ENCODE measurements around the gene PTGR1. TPM values are rescaled to one million over a fixed set of nuclear protein-coding genes. Genes with fewer than 3 reads are reported as not detected.

Gene PTGR1
- total and polyA plus RNA-seq, 2 experiments from 2014 or later = 19.1 to 24.7 TPM

DNA sequence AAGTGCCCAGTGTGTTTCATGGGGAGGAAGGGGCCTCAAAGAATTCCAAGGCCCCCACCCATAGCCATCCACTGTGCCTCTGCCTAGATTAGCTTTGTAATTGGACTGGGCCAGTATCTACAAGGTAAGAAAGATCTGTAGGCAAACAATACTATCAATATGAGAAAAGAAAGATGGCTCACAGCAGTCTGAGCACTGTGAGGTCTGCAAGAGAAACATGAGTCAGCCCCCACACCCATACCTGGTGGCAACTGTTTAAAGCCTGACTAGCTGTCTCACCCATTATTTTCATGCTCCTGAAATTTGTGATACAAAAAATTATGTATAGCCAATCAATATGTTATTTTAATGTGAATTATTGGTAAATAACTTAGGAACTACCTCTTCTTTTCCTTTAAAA lies 84.5 kb downstream of the PTGR1 start (continued):
- TF ChIP-seq, protein P1, sequence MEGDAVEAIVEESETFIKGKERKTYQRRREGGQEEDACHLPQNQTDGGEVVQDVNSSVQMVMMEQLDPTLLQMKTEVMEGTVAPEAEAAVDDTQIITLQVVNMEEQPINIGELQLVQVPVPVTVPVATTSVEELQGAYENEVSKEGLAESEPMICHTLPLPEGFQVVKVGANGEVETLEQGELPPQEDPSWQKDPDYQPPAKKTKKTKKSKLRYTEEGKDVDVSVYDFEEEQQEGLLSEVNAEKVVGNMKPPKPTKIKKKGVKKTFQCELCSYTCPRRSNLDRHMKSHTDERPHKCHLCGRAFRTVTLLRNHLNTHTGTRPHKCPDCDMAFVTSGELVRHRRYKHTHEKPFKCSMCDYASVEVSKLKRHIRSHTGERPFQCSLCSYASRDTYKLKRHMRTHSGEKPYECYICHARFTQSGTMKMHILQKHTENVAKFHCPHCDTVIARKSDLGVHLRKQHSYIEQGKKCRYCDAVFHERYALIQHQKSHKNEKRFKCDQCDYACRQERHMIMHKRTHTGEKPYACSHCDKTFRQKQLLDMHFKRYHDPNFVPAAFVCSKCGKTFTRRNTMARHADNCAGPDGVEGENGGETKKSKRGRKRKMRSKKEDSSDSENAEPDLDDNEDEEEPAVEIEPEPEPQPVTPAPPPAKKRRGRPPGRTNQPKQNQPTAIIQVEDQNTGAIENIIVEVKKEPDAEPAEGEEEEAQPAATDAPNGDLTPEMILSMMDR (conservative IDR thresholded peaks at IDR 0.05; ENCODE audit: low read depth in 2 of 2) = no peak
- TF ChIP-seq NANOG (IDR thresholded peaks at IDR 0.05; ENCODE audit: borderline replicate concordance) = no peak

Other genes starting within 250 kb of the PTGR1 start
- 91.9 and 104 TPM in 2 replicates for gene ECPAS, start 115.3 kb downstream of the PTGR1 start, total RNA-seq (2014; rRNA removed; shearing (Covaris generic))
- gene ECPAS, start 115.3 kb downstream of the PTGR1 start, polyA plus RNA-seq (2016; fragmentation: Nextera tagmentation; extraction: Ambion mirVana) = 50.8 and 51.4 TPM in 2 replicates
- gene ZNF483, start 74.5 kb downstream of the PTGR1 start, total RNA-seq (2014; rRNA removed; shearing (Covaris generic)) = 84.5 and 112 TPM in 2 replicates
- 8.0 and 9.7 TPM in 2 replicates for gene ZNF483, start 74.5 kb downstream of the PTGR1 start, polyA plus RNA-seq (2016; fragmentation: Nextera tagmentation; extraction: Ambion mirVana)
- 8.9 and 9.6 TPM in 2 replicates for gene DNAJC25, start 31.7 kb upstream of the PTGR1 start, total RNA-seq (2014; rRNA removed; shearing (Covaris generic))
- gene DNAJC25, start 31.7 kb upstream of the PTGR1 start, polyA plus RNA-seq (2016; fragmentation: Nextera tagmentation; extraction: Ambion mirVana) = 6.8 and 8.4 TPM in 2 replicates
- 49.9 and 62.1 TPM in 2 replicates for gene GNG10, start 62.0 kb upstream of the PTGR1 start, total RNA-seq (2014; rRNA removed; shearing (Covaris generic))
- gene GNG10, start 62.0 kb upstream of the PTGR1 start, polyA plus RNA-seq (2016; fragmentation: Nextera tagmentation; extraction: Ambion mirVana) = 52.6 and 61.2 TPM in 2 replicates
- gene SHOC1, start 195.3 kb upstream of the PTGR1 start, total RNA-seq (2014; rRNA removed; shearing (Covaris generic)) = not detected in 2 replicates
- 0.21 and 0.39 TPM in 2 replicates for gene SHOC1, start 195.3 kb upstream of the PTGR1 start, polyA plus RNA-seq (2016; fragmentation: Nextera tagmentation; extraction: Ambion mirVana)

Measured in GM23338 (cell line).